Astrocyte (in vitro differentiated cells and primary cell): ENCODE results near the gene CABLES1. TPM values are rescaled to one million over a fixed set of nuclear protein-coding genes. Genes with fewer than 3 reads are reported as not detected.
A peak's percentile ranks its signal among the peaks of the same experiment; 100 is the strongest.
"Not testable (repeated sequence)": the region's sequence is repeated elsewhere in the genome, so short reads cannot be mapped to it uniquely, and the experiment has no call there.

Experiments used
- DNase-seq: peaks from one replicate; pipeline ENCODE4 v3.0.0-alpha.2; 2010; ENCODE audit warnings: low read depth
- FAIRE-seq: peaks from 2 replicates; lab custom pipeline; 2011; peaks lifted over from hg19 to GRCh38; lab: Jason Lieb, UNC
- H2AFZ ChIP-seq: 2 replicates; pipeline ENCODE4 v1.6.0; 2012; ENCODE audit warnings: low read depth, low read length, inconsistent platforms
- H3K27ac ChIP-seq: 2 replicates; pipeline ENCODE4 v1.5.1; 2011; ENCODE audit warnings: low read depth, low read length, inconsistent platforms
- H3K27me3 ChIP-seq: 2 replicates; pipeline ENCODE4 v1.6.0; 2011; ENCODE audit warnings: low read length, inconsistent platforms; ENCODE audit not compliant: insufficient read depth
- H3K36me3 ChIP-seq: 2 replicates; pipeline ENCODE4 v1.5.1; 2011; ENCODE audit warnings: low read length, inconsistent platforms; ENCODE audit not compliant: insufficient read depth
- H3K4me1 ChIP-seq: 2 replicates; pipeline ENCODE4 v1.5.1; 2011; ENCODE audit warnings: low read length, inconsistent platforms; ENCODE audit not compliant: insufficient read depth
- H3K4me2 ChIP-seq: 2 replicates; pipeline ENCODE4 v1.6.0; 2012; ENCODE audit warnings: low read length, inconsistent platforms
- H3K4me3 ChIP-seq: 2 replicates; pipeline ENCODE4 v1.5.1; 2011; ENCODE audit warnings: low read depth, mild to moderate bottlenecking, low read length, inconsistent platforms; ENCODE audit not compliant: insufficient read depth
- H3K79me2 ChIP-seq: 2 replicates; pipeline ENCODE4 v1.6.0; 2012; ENCODE audit warnings: mild to moderate bottlenecking, low read length, inconsistent platforms; ENCODE audit not compliant: insufficient read depth
- H3K9ac ChIP-seq: 2 replicates; pipeline ENCODE4 v1.6.0; 2012; ENCODE audit warnings: mild to moderate bottlenecking, low read length, inconsistent platforms
- H3K9me3 ChIP-seq: 2 replicates; pipeline ENCODE4 v1.5.1; 2012; ENCODE audit warnings: low read depth, mild to moderate bottlenecking, low read length, inconsistent platforms; ENCODE audit not compliant: insufficient read depth
- H4K20me1 ChIP-seq: 2 replicates; pipeline ENCODE4 v1.6.0; 2012; ENCODE audit warnings: low read length, inconsistent platforms; ENCODE audit not compliant: insufficient read depth
- H3K27ac Mint-ChIP-seq: one replicate; pipeline ENCODE4 v1.8.0; 2021; ENCODE audit warnings: mild to moderate bottlenecking, mixed read lengths; ENCODE audit not compliant: unreplicated experiment
- H3K27me3 Mint-ChIP-seq: one replicate; pipeline ENCODE4 v1.8.0; 2021; ENCODE audit warnings: low read depth, mixed read lengths; ENCODE audit not compliant: unreplicated experiment
- H3K36me3 Mint-ChIP-seq: one replicate; pipeline ENCODE4 v1.8.0; 2021; ENCODE audit warnings: low read depth, mixed read lengths; ENCODE audit not compliant: unreplicated experiment
- H3K4me1 Mint-ChIP-seq: one replicate; pipeline ENCODE4 v1.8.0; 2021; ENCODE audit warnings: low read depth, mixed read lengths; ENCODE audit not compliant: unreplicated experiment
- H3K4me3 Mint-ChIP-seq: one replicate; pipeline ENCODE4 v1.8.0; 2021; ENCODE audit warnings: mild to moderate bottlenecking, moderate library complexity, mixed read lengths; ENCODE audit not compliant: unreplicated experiment
- H3K9me3 Mint-ChIP-seq: one replicate; pipeline ENCODE4 v1.8.0; 2021; ENCODE audit warnings: mild to moderate bottlenecking, mixed read lengths; ENCODE audit not compliant: unreplicated experiment
- EZH2 ChIP-seq: IDR thresholded peaks from 2 replicates; pipeline ENCODE4 v1.6.1; 2012; ENCODE audit warnings: mild to moderate bottlenecking, low read length, inconsistent platforms; ENCODE audit not compliant: insufficient read depth
- total RNA-seq: library from RNA; stranded (reverse); gene quantifications from 2 replicates; pipeline ENCODE4 v1.2.1, GENCODE V29; 2021
- TF ChIP-seq, protein P1 (sequence below): IDR thresholded peaks from 2 replicates; pipeline ENCODE4 v1.5.1; 2011; ENCODE audit warnings: low read depth, mild to moderate bottlenecking, inconsistent platforms, low read length, moderate library complexity; ENCODE audit not compliant: insufficient read depth

The CABLES1 gene
- total RNA-seq, 1 donor from 2014 or later: 14.5 TPM

- Histone ChIP-seq H3K4me2 (no peak overlapping the region), H3K27me3 (no peaks in the 10 kb centered on the region), H3K9ac (no peak overlapping the region), H3K4me1 (peaks cover 19% of the 10 kb centered on the region), H3K4me3 (no peak overlapping the region), H3K9me3 (no peaks in the 10 kb centered on the region), H4K20me1 (no peaks in the 10 kb centered on the region), H3K79me2 (no peaks in the 10 kb centered on the region), H2AFZ (no peak overlapping the region), H3K27ac (no peak overlapping the region), H3K36me3 (no peaks in the 10 kb centered on the region)
- no peak for FAIRE-seq
- H3K36me3 Mint-ChIP-seq: peaks cover 23% of the 10 kb centered on the region
- no peaks in the 10 kb centered on the region for H3K27me3 Mint-ChIP-seq
- H3K4me1 Mint-ChIP-seq: peaks cover 15% of the 10 kb centered on the region
- no peaks in the 10 kb centered on the region for H3K9me3 Mint-ChIP-seq
- TF ChIP-seq EZH2: no peak
- TF ChIP-seq, protein P1, sequence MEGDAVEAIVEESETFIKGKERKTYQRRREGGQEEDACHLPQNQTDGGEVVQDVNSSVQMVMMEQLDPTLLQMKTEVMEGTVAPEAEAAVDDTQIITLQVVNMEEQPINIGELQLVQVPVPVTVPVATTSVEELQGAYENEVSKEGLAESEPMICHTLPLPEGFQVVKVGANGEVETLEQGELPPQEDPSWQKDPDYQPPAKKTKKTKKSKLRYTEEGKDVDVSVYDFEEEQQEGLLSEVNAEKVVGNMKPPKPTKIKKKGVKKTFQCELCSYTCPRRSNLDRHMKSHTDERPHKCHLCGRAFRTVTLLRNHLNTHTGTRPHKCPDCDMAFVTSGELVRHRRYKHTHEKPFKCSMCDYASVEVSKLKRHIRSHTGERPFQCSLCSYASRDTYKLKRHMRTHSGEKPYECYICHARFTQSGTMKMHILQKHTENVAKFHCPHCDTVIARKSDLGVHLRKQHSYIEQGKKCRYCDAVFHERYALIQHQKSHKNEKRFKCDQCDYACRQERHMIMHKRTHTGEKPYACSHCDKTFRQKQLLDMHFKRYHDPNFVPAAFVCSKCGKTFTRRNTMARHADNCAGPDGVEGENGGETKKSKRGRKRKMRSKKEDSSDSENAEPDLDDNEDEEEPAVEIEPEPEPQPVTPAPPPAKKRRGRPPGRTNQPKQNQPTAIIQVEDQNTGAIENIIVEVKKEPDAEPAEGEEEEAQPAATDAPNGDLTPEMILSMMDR: no peak
- H3K4me3 Mint-ChIP-seq: no peak overlapping the region
- no peak overlapping the region for H3K27ac Mint-ChIP-seq
- DNase-seq: no peak
Observed at GRCh38 chr18:23240609-23240930, 105.3 kb downstream of the CABLES1 start.

DNA sequence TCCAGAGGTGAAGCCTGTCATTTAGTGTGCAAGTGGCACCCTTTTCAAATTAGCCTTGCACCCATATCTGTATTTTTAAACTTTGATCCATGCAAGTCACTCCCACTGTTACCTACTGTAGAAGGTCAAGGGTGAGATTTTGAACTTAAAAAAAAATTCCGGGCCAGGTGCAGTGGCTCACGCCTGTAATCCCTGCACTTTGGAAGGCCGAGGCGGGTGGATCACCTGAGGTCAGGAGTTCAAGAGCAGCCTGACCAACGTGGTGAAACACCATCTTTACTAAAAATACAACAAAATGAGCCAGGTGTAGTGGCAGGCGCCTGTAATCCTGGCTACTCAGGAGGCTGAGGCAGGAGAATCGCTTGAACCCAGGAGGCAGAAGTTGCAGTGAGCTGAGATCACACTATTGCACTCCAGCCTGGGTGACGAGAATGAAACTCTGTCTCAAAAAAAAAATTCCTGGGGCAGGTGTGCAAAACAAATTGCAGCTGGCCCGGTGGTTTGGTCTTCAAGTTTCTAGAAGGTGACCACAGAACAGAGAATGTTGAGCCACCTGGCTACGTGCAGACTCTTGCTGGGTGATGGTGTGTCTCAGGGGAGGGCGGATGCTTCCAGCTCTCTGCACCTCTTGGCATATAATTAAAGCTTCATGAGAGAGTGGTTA lies 106.7 kb downstream of the CABLES1 start:
- H3K27ac Mint-ChIP-seq: peak overlapping the region; percentile 34
- H3K4me3 ChIP-seq, H3K9ac ChIP-seq, H3K4me3 Mint-ChIP-seq, H3K27me3 ChIP-seq, H3K27me3 Mint-ChIP-seq, DNase-seq, H2AFZ ChIP-seq, H3K9me3 ChIP-seq, H3K4me2 ChIP-seq, H3K36me3 ChIP-seq, H4K20me1 ChIP-seq, H3K79me2 ChIP-seq, H3K27ac ChIP-seq, FAIRE-seq, H3K9me3 Mint-ChIP-seq: not testable (repeated sequence)
- peaks cover 17% of the 10 kb centered on the region for H3K36me3 Mint-ChIP-seq
- peaks cover 19% of the 10 kb centered on the region for H3K4me1 ChIP-seq
- H3K4me1 Mint-ChIP-seq: peaks cover 15% of the 10 kb centered on the region

DNA sequence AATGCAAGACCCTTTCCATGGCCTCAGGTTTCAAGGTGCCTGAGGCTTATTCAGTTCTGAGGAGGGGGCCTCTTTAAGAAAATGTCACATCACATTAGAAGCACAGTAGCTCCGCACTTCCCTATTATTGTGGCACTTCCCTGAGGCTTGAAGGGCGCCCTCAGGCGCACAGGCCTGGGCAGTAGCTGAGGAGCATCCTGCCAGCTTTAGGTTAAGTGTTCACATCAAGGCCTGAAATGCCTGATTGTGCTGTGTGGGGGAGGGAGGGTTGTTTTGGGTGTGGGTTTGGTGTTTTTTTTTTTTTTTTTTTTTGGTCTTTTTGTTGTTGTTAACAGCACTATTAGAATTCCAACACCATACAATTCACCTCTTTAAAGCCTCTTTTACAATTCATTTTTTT lies 107.9 kb downstream of the CABLES1 start:
- no peak overlapping the region for H3K4me3 ChIP-seq
- no peaks in the 10 kb centered on the region for H3K79me2 ChIP-seq
- TF ChIP-seq EZH2: no peak
- TF ChIP-seq, protein P1: no peak
- FAIRE-seq (no peak), DNase-seq (no peak)
- no peaks in the 10 kb centered on the region for H3K27me3 ChIP-seq
- no peaks in the 10 kb centered on the region for H4K20me1 ChIP-seq
- peaks cover 2% of the 10 kb centered on the region for H3K9me3 Mint-ChIP-seq
- H3K36me3 Mint-ChIP-seq: peaks cover 23% of the 10 kb centered on the region
- no peaks in the 10 kb centered on the region for H3K36me3 ChIP-seq
- H3K9me3 ChIP-seq: no peaks in the 10 kb centered on the region
- H3K27ac Mint-ChIP-seq: no peak overlapping the region
- H3K4me1 ChIP-seq: peaks cover 8% of the 10 kb centered on the region
- peaks cover 10% of the 10 kb centered on the region for H3K4me1 Mint-ChIP-seq
- H2AFZ ChIP-seq: no peak overlapping the region
- no peak overlapping the region for H3K27ac ChIP-seq
- H3K27me3 Mint-ChIP-seq: no peaks in the 10 kb centered on the region
- H3K9ac ChIP-seq: no peak overlapping the region
- H3K4me3 Mint-ChIP-seq: no peak overlapping the region
- H3K4me2 ChIP-seq: no peak overlapping the region
